IPS DF 19.7 (cell line): ENCODE measurements around the gene CLPTM1L.

Experiments
- DNase-seq: peaks from one replicate; pipeline ENCODE4 v3.0.0-alpha.2; 2013; ENCODE audit warnings: low read depth, low spot score

CLPTM1L gene

DNA sequence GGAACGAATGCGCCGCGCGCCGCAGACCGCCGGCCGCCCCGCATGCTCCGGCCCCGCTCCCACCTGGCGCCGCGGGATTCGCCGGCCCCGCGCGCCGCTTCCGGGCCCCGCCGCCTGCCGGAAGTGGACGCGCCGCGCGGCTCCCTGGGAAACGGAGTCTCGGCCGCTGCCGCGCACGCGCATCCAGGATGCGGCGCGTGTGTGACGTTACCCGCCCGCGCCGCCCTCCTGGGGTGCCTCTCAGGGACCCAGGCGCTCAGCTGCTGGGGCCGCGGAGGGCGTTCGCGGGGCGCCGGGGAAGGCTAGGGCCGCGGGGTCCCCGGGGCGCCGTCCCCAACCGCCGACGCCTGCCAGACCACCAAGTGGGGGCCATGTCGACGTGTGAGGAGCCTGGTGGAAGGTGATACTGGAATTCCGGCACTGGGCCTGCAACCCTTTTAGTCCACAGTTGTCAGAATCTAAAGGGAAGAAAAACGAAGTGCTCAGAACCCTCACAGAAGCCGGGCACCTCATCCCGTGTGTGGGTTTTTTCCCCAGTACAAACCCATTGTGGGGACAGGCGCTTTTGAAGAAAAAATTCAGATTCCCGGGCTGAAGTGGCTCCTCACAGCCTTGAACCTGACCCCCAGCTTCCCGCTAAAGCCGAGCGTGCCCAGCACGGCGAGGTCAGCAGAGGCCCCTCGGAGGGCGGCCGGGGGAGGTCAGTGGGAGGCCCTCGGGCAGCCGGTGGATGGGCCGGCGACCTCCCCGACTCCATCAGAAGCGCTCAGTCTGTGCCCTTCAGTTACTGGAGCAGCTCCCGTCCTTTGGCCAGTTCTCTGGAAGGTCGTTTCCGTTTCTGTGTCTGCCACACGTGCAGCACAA lies at the start of gene CLPTM1L:
CLPTM1L (minus strand) TSS at position 125 of the 864 bp plus-strand sequence. CDS start 258 bp downstream, outside the sequence.
- DNase-seq = no peak

DNA sequence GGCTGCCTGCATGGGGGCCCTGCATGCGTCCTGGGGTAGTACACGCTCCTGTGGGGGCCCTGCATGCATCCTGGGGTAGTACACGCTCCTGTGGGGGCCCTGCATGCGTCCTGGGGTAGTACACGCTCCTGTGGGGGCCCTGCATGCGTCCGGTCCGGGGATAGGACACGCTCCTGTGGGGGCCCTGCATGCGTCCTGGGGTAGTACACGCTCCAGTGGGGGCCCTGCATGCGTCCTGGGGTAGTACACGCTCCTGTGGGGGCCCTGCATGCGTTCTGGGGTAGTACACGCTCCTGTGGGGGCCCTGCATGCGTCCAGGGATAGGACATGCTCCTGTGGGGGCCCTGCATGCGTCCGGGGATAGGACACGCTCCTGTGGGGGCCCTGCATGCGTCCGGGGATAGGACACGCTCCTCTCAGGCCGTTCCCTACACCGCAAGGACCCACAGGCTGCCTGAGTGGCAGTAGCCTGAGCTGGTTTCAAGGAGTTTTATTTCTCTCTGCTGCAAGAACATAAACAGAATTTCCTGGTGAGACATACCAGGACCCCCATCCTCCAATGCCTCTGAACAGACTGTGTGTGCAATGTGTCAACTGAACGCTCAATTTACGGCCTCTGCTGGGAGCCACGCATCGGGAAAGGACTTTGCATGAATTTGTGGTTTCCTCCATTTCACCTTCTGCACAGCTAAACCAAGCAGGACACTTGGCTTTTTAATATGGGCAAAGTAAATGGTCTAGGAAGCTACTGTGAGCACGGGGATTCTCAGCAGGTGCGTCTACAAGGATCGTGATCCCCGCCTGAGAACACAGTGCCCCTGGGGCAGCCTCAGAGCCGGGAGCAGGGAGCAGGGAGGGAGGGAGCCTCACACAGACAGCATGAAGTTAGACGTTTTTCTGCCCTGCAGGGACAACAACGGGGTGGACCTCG lies 48.9 kb upstream of the CLPTM1L start:
- no peak for DNase-seq

- DNase-seq = no peak
These were observed 48.1 kb upstream of the CLPTM1L start for GRCh38 chr5:1392801-1393565.

DNA sequence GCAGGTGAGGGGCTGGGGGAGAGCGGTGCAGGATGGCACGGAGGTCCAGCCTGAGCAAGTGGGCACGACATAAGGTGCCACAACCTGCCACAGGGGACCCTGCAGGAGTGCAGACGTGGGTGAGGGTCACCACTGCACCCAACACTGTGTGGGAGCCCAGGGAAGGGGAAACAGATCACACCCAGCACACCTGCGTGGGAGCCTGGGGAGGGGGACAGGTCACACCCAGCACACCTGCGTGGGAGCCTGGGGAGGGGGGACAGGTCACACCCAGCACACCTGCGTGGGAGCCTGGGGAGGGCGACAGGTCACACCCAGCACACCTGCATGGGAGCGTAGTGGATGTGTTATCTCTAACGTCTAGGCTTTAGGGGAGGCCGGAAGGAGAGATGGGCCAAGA lies 47.4 kb upstream of the CLPTM1L start:
- DNase-seq = no peak

GRCh38 chr5:1391691-1392090 lies 46.8 kb upstream of the CLPTM1L start:
- no peak for DNase-seq

DNA sequence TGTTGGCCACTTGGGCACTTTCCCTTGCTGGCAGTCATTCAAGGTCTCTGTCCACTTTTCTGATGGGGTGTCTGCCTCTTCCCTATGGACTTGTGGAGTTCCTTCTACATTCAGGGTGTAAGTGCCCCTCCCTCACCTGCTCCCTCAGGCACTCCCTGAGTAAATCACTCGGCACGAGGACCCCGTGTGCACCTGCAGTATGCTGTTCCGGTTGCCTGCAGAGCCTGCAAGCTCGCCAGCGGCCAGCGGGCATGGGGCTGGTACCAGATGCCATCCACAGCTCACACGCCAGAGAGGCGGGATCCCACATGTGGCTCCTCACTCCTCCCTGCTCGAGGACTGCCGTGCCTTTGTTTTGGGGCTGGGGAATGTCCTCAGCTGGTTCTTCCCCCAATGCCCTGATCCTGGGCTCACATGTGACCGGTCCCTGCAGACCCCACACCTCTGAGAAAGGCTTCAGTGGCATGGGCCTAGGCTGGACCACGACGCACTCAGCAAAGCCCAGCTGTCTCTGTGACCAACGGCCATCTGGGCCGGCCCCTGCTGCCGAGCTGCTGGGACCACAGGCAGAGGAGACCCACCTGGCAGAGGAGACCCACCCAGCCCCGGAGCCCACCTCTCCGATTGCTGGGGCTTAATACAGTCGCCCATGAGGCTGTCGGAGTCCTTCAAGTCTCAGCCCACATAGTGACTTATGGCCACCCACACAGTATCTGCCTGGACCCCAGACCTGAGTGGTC lies 46.1 kb upstream of the CLPTM1L start:
- no peak for DNase-seq

GRCh38 chr5:1390333-1390732 lies 45.4 kb upstream of the CLPTM1L start:
- no peak for DNase-seq

- no peak for DNase-seq
These were observed 43.6 kb upstream of the CLPTM1L start for GRCh38 chr5:1388383-1388967.

- DNase-seq = no peak
These were observed 43.0 kb upstream of the CLPTM1L start for GRCh38 chr5:1387876-1388275.

GRCh38 chr5:1387059-1387755 lies 42.3 kb upstream of the CLPTM1L start:
- no peak for DNase-seq

DNA sequence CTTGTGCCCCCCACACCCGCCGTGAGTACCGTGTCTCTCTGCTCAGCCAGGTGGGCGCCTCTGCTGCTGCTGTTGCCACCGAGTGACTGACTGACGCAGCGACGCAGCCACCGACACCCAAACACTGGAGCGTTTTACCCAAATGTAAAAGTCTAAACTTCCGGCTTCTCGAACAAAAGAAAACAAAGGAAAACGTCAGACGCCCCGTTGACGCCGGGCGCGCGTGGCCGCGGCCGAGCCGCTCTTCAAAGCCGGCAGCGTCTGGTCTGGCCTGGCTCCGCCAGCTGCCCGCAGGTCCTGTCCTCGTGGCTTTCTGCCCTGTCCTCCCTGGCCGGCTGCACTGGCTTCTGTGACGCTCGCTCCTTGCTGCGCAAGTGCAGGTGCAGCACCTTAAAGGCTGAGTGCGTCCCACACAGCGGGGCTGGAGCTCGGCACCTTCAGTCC lies 41.4 kb upstream of the CLPTM1L start:
- no peak for DNase-seq

DNA sequence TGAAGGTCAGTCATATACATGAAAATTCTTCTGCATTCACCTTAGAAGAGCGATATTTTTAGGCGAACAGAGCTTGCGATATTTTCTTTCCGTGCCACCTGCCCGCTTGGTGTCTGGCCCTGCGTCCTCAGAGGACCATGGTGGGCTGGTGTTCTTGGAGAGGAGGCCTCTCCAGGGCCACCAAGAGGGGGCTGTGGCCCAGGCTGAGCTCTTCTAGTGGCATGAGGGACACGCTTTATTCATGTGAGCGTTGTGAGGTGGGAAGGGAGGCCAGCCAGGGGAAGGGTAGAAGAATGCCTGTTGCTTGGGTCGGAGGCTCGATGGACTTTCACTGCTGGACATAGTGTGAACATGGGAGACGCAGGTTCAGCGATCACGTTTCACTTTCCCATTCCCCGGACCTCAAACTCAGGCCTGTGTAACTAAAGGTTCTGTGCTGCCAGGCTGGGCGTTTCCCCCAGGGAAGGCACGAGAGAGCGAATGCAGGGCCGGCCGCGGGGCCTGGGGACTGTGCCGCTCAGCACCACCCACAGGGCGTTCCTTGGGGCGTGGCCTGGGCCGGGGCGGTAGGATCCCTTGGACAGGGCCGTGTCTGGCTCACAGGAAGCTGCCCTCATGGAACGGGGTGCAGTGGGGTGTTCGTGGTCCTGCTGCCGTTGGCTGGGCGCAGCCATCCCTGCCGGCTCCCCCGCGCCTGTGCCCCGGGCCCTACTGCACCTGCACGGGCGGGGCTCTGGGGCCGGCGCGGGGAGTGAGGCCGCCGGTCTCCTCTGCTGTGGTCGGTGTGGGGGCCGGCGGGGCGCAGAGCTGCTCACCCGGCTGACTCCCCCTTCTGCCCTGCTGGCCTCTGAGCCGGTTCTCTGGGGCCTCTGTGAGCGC lies 40.7 kb upstream of the CLPTM1L start:
- DNase-seq = no peak

DNA sequence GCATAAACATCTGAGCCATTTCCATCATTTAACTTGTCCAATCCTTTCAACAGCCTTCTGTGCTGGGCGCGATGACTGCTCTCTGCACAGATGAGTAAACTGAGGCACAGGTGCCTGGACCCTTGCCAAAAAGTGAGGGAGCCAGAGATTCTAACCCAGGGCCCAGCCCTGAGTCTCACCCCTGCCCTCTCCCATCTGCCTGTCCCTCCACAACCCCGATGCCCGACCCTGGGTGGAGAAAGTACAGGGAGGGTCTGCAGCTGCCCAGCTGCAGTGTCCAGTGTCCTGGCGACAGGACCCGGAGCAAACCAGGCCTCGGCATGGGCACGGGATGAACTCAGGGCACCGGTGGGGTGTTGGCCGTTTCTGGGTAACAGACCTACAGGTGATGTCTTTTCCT lies 39.6 kb upstream of the CLPTM1L start:
- no peak for DNase-seq

DNA sequence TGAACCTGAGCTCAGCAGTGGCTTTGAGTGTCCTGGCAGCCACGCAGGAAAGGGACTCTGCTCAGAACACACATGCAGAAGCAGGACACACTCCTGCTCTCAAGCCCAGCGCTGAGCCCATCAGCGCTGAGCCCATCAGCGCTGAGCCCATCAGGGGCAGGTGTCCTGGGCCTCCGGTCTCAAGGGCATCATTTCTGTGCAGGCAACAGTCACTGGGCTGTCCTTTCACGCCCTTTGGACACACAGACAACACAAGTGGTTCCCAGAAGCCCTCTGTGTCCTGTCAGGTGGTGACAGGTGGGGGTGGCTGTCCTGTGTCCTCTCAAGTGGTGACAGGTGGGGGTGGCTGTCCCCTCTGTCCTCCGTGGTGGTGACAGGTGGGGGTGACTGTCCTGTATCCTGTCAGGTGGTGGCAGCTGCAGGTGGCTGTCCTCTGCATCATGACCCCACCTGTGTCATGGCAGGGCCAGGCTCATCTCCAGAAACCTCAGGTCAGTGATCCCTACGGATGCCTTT lies 39.0 kb upstream of the CLPTM1L start:
- no peak for DNase-seq

DNA sequence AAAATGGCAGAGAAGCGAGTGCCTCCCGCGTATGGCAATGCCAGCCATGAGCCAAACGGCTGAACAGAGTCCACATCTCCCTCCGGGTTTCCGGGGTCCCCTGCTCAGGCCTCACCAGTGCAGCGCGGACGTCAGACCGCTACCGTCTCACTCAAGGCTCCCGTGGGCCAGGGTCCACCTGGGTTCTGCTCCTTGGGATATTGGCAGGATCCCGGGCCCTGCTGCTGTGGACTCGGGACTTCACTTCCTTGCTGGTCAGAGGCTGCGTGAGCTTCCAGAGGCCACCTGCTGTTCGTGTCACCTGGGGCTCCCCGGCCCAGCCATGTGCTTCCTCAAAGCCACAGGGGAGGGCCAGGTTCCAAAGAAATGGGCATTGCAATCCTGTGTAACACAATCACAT lies 38.4 kb upstream of the CLPTM1L start:
- DNase-seq = no peak

- no peak for DNase-seq
These were observed 37.4 kb upstream of the CLPTM1L start for GRCh38 chr5:1382248-1382700.

DNA sequence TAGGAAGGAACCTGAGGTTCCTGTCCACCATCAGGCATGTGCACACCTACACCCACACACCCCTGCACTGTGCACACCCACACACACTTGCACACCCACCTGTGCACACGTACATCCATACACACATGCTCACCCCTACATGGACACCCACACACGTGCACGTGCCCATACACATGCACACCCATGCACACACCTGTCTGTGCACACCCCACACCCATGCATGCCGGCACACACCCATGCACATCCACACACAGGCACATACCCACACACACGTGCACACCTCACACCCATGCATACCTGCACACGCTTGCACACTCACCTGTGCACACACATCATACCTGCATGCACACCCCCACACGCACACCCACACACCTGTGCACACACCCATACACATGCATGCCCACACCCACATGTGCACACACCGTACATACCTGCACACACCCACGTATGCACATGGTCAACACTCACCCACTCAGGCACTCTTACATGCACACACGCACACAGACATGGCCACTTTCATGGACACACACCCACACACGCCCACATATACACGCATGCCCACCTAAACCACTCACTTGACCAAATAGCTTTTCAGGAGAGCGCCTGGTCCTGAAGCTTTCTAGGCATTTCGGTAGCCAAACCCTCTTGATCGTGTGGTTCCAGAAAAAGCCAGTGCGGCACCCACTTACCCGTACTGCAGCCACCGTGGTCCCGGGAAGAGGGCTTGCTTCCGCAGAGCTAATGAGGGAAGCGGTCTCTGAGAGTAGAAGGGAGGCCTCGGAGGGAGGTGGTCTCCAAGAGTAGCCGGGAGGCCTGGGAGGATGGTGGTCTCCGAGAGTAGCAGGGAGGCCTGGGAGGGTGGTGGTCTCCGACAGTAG lies 36.7 kb upstream of the CLPTM1L start:
- no peak for DNase-seq

DNA sequence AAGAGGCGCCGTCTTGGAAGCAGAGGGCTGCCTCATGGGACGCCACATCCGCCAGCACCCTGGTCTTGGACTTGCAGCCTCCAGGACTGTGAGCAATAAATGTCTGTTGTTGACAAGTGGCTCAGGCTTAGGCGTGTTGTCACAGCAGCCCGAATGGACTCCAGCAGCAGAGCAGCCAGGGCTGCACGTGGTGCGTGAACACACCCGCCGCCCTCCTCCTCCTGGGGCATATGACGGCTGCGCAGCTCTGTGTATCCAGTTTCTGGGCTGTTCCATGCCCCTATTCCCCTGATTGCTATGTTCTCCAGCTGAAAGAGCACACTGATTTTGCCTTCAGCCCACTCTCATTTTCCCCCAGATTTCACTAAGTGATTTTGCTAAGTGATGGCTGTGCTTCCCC lies 36.0 kb upstream of the CLPTM1L start:
- DNase-seq = no peak
